IMR-90 (cell line): Measurements from ENCODE around the gene FGF9.

Source experiments
- BHLHE40 ChIP-seq: fragments of 150-350 bp; IDR thresholded peaks from 2 replicates; pipeline ENCODE4 v1.6.1; 2016; ENCODE audit warnings: mild to moderate bottlenecking, low read depth, low read length
- CEBPB ChIP-seq: IDR thresholded peaks from 2 replicates; pipeline ENCODE4 v1.6.1; 2012; ENCODE audit warnings: low read depth, low read length, improper control_type of control experiment
- CTCF ChIP-seq: conservative IDR thresholded peaks from 2 replicates; pipeline ENCODE4 v1.5.1; 2012; ENCODE audit warnings: mild to moderate bottlenecking, low read depth, low read length, improper control_type of control experiment
- ELK1 ChIP-seq: fragments of 150-350 bp; IDR thresholded peaks from 2 replicates; pipeline ENCODE4 v1.6.1; 2016; ENCODE audit warnings: low read depth, mild to moderate bottlenecking, low read length, moderate library complexity, borderline replicate concordance
- MAZ ChIP-seq: IDR thresholded peaks from 2 replicates; pipeline ENCODE4 v1.6.1; 2012; ENCODE audit warnings: low read depth, mild to moderate bottlenecking, low read length, improper control_type of control experiment, moderate library complexity, borderline replicate concordance
- MXI1 ChIP-seq: IDR thresholded peaks from 2 replicates; pipeline ENCODE4 v1.6.1; 2012; ENCODE audit warnings: low read depth, mild to moderate bottlenecking, low read length, moderate library complexity, borderline replicate concordance
- POLR2A ChIP-seq: IDR thresholded peaks from 2 replicates; pipeline ENCODE4 v1.6.1; 2012; ENCODE audit warnings: mild to moderate bottlenecking, low read depth, low read length
- RAD21 ChIP-seq: IDR thresholded peaks from 2 replicates; pipeline ENCODE4 v1.6.1; 2012; ENCODE audit warnings: low read length, improper control_type of control experiment
- RCOR1 ChIP-seq: IDR thresholded peaks from 2 replicates; pipeline ENCODE4 v1.6.1; 2012; ENCODE audit warnings: mild to moderate bottlenecking, low read length, improper control_type of control experiment; ENCODE audit not compliant: insufficient replicate concordance
- RFX5 ChIP-seq: IDR thresholded peaks from 2 replicates; pipeline ENCODE4 v1.8.0; 2012; ENCODE audit warnings: low read depth, mild to moderate bottlenecking, low read length, moderate library complexity

DNA sequence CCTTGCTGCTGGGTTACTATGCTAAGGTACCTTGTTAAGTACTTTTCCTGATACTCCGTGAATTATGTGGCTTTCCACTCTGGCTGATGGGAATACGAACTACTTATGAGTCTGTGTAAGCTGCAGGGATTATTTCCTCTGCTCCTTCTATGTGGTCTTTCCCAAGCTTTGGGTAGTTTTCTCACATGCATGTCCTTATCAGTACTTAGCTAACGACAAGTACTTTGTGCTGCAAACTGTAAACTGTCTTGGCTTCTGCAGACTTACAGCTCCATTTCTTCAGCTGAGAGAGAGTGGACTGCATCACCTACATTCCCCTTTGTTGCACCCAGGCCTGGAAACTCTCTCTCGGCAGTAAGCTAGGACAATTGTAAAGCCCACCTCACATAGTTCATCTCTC, 76.6 kb downstream of the FGF9 start:
- no peak for TF ChIP-seq CTCF
- no peak for TF ChIP-seq RFX5
- TF ChIP-seq RCOR1: no peak
- TF ChIP-seq BHLHE40: no peak
- no peak for TF ChIP-seq POLR2A
- no peak for TF ChIP-seq RAD21
- TF ChIP-seq MAZ: no peak
- no peak for TF ChIP-seq CEBPB
- no peak for TF ChIP-seq ELK1
- TF ChIP-seq MXI1: no peak
